Mononuclear cell (primary cell): Measurements from ENCODE around the gene NHERF2. TPM values are rescaled to one million over a fixed set of nuclear protein-coding genes. Genes with fewer than 3 reads are reported as not detected.
"Not testable (repeated sequence)": the region's sequence is repeated elsewhere in the genome, so short reads cannot be mapped to it uniquely, and the experiment has no call there.

Experiments used
- H3K27me3 ChIP-seq: 2 replicates; pipeline ENCODE4 v1.6.0; 2011; ENCODE audit warnings: low read length, control low read depth; ENCODE audit not compliant: insufficient read depth
- H3K4me1 ChIP-seq: 2 replicates; pipeline ENCODE4 v1.5.1; 2011; ENCODE audit warnings: mild to moderate bottlenecking, low read length, control low read depth; ENCODE audit not compliant: insufficient read depth
- H3K4me3 ChIP-seq: 2 replicates; pipeline ENCODE4 v1.5.1; 2011; ENCODE audit warnings: mild to moderate bottlenecking, low read length, moderate library complexity
- H3K9me3 ChIP-seq: 2 replicates; pipeline ENCODE4 v1.5.1; 2011; ENCODE audit warnings: low read depth, mild to moderate bottlenecking, control low read depth, low read length
- total RNA-seq: library from RNA; depleted of rRNA; stranded (reverse); fragments of >200 nt; gene quantifications from one replicate; pipeline ENCODE4 v1.2.3, GENCODE V29; 2012

Gene NHERF2
- total RNA-seq, 1 donor = 0.84 TPM

DNA sequence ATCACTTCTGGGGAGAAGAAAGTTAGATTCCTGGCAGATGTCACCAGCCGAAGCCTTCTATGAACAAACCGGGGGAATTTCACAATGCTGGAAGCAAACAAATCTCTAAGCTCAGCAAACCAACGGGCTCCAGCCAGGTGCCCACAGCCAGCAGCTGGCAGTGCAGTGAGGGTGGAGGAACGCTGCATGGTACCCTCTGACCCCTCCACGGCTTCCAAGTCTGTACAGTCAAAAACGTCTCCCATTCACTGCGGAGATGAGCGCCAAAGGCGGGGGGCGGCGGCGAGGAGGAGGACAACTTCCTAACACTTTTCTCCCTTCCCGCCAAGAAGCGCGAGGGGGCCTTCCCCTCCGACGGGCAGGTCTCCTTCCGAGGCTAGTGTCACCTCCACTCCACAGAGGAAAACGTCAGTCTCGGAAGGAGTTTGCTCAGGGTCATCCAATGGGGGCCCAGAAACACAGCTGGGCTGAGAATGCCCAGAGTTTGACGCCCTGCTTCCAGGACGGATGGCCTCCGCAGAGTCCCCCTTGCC is 18.0 kb upstream of the NHERF2 start:
- Histone ChIP-seq H3K9me3 (no peaks in the 10 kb centered on the region), H3K27me3 (no peaks in the 10 kb centered on the region), H3K4me3 (peak overlapping the region; percentile 68), H3K4me1 (peaks cover 58% of the 10 kb centered on the region)

DNA sequence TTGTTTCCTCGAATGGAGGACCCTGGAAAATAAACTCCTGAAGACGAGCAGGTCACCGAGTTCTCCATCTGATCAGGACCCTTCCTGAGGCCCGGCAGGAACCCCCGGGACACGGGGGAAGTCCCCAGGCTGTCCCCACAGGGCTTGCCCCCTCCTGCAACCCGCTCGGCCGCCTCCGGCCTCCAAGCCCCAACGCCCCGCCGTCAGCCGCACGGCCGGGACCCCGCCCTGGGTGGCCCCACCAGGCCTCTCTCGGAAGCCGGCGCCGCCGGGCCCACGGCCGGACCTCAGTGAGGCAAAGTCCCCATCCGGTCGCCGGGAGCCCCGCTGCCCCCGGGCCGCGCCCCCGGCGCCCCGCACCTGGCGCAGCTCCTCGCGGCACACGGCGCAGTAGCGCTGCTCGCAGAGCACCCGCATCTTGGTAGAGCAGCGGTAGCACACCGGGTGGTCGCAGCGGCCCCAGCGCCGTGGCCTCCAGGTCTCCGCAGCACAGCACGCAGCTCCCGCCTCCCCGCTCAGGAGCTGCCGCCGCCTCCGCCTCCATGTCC is 17.5 kb upstream of the NHERF2 start:
- Histone ChIP-seq H3K9me3 (no peaks in the 10 kb centered on the region), H3K4me3 (peak overlapping the region; percentile 68), H3K4me1 (peaks cover 53% of the 10 kb centered on the region), H3K27me3 (no peaks in the 10 kb centered on the region)

DNA sequence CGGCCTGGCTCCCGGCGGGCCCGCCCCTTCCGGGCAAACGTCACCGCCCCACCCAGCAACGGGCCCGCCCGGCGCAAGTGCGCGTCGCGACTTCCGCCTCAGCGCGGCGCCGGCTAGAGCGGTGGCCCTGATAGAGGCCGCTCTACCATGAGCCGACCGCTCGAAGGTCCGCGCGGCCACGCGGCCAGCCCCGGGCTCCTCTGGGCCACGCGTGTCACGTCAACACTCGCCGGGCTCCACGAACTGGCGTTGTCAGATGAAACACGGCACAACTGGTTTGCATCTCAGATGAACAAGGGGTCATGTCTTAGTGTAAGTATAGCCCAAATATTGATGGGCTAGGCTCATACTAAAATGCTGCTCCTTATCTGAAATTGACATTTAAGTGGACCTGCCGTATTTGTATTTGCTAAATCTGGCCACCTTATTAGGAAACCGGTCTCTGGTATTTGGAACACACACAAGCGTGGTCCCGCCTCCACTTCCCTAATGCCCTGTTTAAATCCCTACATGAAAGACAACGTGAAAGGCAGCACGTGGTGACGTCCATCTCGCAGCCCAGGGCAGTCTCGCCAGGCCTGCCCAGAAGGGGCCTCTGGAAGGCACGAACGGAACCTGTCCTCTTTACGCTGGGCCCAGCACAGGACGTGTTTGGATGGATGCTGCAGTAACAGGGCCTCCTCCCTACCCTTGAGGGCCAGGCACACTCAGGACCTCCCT is 16.8 kb upstream of the NHERF2 start, which contains the start of gene ZNF598:
Gene ZNF598, minus strand, starts transcription at position 31 of the 720 bp plus-strand sequence.
- Histone ChIP-seq H3K4me3 (peak within 1 kb of the TSS; percentile 68), H3K27me3 (no peaks in the 10 kb centered on the region), H3K4me1 (peaks cover 52% of the 10 kb centered on the region)

DNA sequence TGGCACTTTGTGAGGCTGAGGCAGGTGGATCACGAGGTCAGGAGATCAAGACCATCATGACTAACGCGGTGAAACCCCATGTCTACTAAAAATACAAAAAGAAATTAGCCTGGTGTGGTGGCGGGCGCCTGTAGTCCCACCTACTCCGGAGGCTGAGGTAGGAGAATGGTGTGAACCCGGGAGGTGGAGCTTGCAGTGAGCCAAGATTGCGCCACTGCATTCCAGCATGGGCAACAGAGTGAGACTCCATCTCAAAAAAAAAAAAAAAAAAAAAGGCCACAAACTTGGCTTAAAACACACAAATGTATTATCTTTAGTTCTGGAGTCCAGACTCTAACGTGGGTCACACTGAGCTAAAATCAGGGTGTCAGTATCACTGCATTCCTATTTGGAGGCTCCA is 15.0 kb upstream of the NHERF2 start:
- H3K9me3 ChIP-seq, H3K4me3 ChIP-seq, H3K27me3 ChIP-seq: not testable (repeated sequence)
- peaks cover 46% of the 10 kb centered on the region for H3K4me1 ChIP-seq

More for the DNA sequence above, 16.8 kb upstream of the NHERF2 start, which contains the start of gene ZNF598:
- H3K9me3 ChIP-seq = no peaks in the 10 kb centered on the region

DNA sequence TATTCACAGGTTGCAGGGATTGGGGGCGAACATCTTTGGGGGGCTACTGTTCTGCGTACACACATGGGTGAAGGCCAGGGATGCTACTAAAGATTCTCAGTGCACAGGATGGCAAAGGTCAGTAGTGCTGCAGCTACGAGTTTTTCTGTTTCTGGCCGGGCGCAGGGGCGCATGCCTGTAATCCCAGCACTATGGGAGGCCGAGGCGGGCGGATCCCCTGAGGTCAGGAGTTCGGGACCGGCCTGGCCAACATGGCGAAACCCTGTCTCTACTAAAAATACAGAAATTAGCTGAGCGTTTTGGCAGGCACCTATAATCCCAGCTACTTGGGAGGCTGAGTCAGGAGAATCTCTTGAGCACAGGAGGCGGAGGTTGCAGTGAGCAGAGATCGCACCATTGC is 13.2 kb upstream of the NHERF2 start:
- peaks cover 28% of the 10 kb centered on the region for H3K4me1 ChIP-seq
- H3K4me3 ChIP-seq = no peak overlapping the region

DNA sequence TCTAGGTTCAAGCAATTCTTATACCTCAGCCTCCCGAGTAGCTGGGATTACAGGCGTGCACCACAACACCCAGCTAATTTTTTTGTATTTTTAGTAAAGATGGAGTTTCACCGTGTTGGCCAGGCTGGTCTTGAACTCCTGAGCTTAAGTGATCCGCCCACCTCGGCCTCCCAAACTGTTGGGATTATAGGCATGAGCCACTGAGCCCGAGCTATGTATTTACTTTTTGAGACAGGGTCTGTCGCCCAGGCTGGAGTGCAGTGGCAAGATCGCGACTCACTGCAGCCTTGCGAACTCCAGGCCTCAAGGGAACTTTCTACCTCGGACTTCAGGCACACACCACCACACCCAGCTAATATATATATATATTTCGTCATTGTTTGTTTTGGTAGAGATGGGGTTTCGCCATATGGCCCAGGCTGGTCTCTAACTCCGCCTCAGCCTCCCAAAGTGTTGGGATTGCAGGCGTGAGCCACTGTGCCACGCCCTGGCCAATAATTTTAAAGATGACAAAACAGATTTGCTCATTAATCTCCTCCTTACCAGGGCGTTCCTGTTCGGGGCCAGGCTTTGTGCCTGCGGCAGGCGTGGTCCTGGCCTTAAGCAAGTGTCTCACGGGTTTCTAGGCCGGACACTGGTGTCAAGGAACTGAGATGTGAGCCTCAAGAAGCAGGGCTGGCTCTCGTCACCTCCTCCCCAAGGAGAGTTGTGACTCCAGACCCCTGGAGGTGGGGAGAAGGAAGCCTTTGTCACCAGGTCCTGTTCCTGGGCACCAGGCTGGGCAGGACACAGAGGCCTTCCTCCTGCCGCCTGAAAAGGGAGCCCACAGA is 11.4 kb upstream of the NHERF2 start:
- Histone ChIP-seq H3K4me1 (peaks cover 21% of the 10 kb centered on the region), H3K9me3 (no peaks in the 10 kb centered on the region), H3K4me3 (no peak overlapping the region), H3K27me3 (peaks cover 13% of the 10 kb centered on the region)

More for the DNA sequence above, 13.2 kb upstream of the NHERF2 start:
- Histone ChIP-seq H3K27me3 (no peaks in the 10 kb centered on the region), H3K9me3 (no peaks in the 10 kb centered on the region)

DNA sequence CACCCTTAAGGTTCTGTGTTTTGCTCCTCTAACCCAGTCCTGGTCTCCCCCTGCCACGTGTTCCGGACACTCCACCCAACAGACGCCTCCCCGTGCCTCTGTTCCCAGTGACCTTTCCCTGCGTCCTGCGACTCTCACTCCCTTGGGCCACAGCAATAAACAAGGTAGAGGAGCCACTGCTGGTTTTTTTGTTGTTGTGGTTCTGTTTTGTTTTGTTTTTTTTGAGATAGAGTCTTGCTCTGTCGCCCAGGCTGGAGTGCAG is 10.8 kb upstream of the NHERF2 start:
- H3K27me3 ChIP-seq = peaks cover 17% of the 10 kb centered on the region
- no peak overlapping the region for H3K4me3 ChIP-seq
- H3K9me3 ChIP-seq = no peaks in the 10 kb centered on the region
- H3K4me1 ChIP-seq = peaks cover 21% of the 10 kb centered on the region

DNA sequence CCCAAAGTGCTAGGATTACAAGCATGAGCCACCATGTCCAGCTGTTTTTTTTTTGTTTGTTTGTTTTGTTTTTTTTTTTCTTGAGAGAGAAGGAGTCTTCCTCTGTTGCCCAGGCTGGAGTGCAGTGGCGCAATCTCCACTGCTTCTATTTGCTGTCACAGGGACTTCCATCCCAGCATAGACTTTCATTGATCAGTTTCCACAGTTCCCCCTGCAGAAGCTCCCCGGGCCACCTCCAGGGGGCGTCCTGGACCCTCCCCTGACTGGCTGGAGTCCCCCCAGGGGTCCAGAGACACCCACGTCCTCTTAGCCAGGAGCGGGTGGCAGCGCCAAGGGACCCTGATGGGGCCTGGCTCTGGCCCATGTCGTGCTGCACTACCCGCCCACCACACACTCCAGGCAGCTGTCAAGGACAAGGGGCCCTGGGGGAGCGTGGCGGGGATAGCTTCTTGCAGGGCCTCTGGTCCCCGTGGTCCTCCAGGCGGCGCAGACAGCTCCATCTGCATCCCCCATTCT is 10.2 kb upstream of the NHERF2 start:
- Histone ChIP-seq H3K27me3 (peaks cover 21% of the 10 kb centered on the region), H3K4me1 (peaks cover 21% of the 10 kb centered on the region), H3K9me3 (no peaks in the 10 kb centered on the region), H3K4me3 (no peak overlapping the region)

DNA sequence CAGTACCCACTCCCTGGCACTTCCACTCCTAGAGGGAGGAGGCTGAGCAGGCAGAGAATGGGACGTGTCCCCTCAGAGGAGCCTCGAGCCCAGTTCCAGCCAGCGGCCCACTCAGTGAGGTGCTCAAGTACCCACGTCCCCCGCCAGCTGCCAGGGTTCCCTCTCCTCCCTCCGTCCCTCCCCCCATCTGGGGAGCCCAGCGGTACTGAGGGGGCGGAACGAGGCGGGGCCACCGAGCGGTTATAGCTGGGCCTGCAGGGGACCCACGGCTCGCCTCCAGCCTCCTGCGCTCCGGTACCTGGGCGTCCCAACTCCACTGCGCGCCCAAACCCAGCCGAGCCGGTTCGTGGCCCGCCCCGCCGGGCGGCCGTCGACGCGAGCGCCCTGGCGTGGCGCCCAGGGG is 7.2 kb upstream of the NHERF2 start, which contains the start of gene NPW:
Gene NPW, plus strand, starts transcription at position 268 of the 403 bp plus-strand sequence.
- Histone ChIP-seq H3K4me3 (no peak within 1 kb of the TSS), H3K27me3 (peaks cover 23% of the 10 kb centered on the region), H3K4me1 (peaks cover 38% of the 10 kb centered on the region), H3K9me3 (no peaks in the 10 kb centered on the region)

DNA sequence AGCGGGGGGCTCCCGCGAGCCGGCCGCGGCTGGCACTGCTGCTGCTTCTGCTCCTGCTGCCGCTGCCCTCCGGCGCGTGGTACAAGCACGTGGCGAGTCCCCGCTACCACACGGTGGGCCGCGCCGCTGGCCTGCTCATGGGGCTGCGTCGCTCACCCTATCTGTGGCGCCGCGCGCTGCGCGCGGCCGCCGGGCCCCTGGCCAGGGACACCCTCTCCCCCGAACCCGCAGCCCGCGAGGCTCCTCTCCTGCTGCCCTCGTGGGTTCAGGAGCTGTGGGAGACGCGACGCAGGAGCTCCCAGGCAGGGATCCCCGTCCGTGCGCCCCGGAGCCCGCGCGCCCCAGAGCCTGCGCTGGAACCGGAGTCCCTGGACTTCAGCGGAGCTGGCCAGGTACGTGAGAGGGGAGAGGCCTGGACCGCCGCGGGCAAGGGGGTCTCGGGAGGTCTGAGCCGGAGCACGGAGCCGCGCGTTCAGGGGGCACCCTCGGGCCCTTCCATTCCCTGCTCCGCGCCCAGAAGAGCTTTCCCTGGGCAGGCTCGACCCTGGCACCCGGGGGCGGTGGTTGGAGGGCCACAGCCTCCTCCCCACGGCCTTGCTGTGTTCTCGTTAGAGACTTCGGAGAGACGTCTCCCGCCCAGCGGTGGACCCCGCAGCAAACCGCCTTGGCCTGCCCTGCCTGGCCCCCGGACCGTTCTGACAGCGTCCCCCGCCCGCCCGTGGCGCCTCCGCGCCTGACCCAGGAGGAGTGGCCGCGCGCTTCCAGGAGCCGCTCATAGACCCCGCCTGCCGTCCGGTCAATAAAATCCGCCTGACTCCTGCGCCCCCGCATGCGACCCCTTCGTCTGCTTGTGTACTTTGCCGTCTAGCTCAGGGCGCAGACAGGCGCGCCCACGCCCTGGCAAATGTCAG is 6.5 kb upstream of the NHERF2 start:
- Histone ChIP-seq H3K9me3 (no peaks in the 10 kb centered on the region), H3K27me3 (peaks cover 23% of the 10 kb centered on the region), H3K4me1 (peaks cover 34% of the 10 kb centered on the region), H3K4me3 (no peak overlapping the region)

DNA sequence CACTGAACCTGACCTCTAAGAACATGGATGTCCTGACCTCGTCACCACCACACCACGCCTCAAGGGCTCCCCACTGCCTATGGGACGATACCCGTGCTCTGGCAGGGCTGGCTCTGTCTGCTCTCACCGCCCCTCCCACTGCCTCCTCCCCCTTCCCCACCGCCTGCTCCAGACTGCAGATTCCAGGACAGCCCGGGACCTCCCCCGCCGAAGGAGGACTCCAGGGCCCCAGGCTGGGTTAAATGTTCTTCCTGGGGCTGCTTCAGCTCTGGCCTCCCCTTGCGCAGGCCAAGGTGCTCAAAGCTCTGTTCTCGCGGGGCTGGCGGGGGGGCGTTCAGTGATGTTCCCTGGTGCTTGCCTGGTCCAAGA is 4.0 kb upstream of the NHERF2 start:
- Histone ChIP-seq H3K27me3 (peaks cover 37% of the 10 kb centered on the region), H3K4me3 (no peak overlapping the region), H3K9me3 (no peaks in the 10 kb centered on the region), H3K4me1 (peaks cover 38% of the 10 kb centered on the region)

DNA sequence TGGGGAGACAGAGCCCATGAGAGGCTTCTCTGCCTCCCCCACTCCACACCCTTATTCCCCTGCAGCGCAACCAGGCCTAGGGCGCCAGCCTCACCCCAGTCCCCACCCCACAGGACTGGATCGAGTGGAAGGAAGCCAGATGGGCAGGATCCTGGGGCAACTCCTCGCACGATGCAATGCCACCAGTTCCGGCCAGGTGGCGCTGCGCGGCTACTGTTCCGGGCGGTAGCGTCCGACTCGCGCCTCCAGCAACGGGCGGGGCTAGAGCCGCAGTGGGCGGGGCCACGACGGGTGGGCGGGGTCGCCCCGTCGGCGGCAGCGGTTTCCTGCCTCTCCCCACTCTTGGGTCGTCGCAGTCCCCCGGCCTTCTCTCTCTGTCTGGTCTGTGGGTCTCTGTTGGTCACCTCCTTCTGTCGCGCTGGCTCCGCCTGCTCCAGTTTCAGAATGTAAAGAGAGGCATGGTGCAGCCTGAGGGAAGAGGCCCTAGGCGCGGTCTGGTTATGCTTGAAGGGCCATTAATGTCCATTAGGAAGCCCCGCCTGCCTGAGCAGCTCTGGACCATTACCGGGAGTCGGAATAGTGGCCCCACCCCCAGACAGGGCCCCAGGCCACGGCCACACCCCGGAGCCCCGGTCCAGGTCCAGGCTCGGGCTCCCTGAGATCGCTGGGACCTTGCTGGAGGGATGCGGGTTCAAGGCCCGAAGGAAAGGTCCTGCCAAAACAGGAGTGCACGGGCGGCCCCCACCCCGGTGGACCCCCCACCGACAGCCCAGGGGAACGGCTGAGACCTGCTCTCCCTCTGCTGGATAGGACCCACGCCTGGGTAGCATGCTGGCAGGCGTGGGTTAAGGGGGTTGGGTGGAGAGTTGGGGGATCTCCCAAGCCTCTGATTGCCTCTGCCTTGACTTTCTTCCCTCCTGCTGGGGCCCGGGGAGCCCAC is 3.3 kb upstream of the NHERF2 start:
- Histone ChIP-seq H3K9me3 (no peaks in the 10 kb centered on the region), H3K4me1 (peaks cover 38% of the 10 kb centered on the region), H3K4me3 (peak overlapping the region; percentile 24), H3K27me3 (peaks cover 41% of the 10 kb centered on the region)

DNA sequence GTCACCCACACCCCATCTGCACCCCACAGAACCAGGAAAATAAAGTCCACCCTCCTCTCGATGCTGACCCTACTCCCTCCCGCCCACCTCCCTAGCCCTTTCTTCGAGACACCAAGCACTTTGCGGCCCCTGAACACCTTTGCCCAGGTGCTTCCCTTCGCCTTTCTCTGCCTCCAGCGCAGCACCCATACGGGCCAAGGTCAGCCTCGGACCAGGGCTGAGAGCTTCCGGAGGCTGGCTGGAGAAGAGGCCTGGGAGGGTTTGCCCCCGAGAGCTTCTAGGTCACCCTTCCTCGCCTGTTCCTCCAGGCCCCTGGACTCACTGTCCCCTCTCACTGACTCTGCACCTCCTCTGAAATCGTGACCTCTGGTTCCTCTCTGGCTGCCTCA is 2.7 kb upstream of the NHERF2 start:
- Histone ChIP-seq H3K4me3 (no peak overlapping the region), H3K27me3 (peaks cover 38% of the 10 kb centered on the region), H3K9me3 (no peaks in the 10 kb centered on the region), H3K4me1 (peaks cover 38% of the 10 kb centered on the region)
